PC-9 (cell line): Measurements from ENCODE around the gene ACSL1. TPM values are rescaled to one million over a fixed set of nuclear protein-coding genes. Genes with fewer than 3 reads are reported as not detected.

Experiments used
- BruUV-seq: library from RNA; stranded (reverse); fragments of 400-500 nt; replicated peaks from 2 replicates; lab custom pipeline; 2021; lab: Mats Ljungman, UMichigan
- CTCF ChIA-PET: fragments of 300-600 bp; sonication (Branson Sonifier 250); formaldehyde crosslinking; loops from one replicate; lab custom pipeline; 2022; ENCODE audit warnings: antibody characterized with exemption; lab: Charles Lee
- POLR2A ChIA-PET: fragments of 300-600 bp; sonication (Branson Sonifier 250); formaldehyde crosslinking; loops from one replicate; lab custom pipeline; 2022; ENCODE audit warnings: antibody characterized with exemption; ENCODE audit not compliant: unreplicated experiment; lab: Charles Lee
- DNase-seq, 2 experiments: peaks; one replicate each; pipeline versions ENCODE4 v3.0.0 to v3.0.0-alpha.2; 2015 to 2022; ENCODE audit warnings: mixed read lengths in 1 of 2
- H2AFZ ChIP-seq: fragments of 200-600 bp; sonication (generic); 2 replicates; pipeline ENCODE4 v1.8.1; 2017; ENCODE audit warnings: antibody characterized with exemption
- H3F3A ChIP-seq: fragments of 200-600 bp; sonication (generic); 2 replicates; pipeline ENCODE4 v1.8.1; 2017; ENCODE audit warnings: antibody characterized with exemption, mild to moderate bottlenecking, low read depth; ENCODE audit not compliant: insufficient read depth
- H3K27ac ChIP-seq: fragments of 200-600 bp; sonication (generic); 2 replicates; pipeline ENCODE4 v1.6.1; 2016; ENCODE audit warnings: mixed run types
- H3K27me3 ChIP-seq: fragments of 200-600 bp; sonication (generic); 2 replicates; pipeline ENCODE4 v1.6.1; 2016; ENCODE audit warnings: low read depth, mixed run types; ENCODE audit not compliant: insufficient read depth
- H3K36me3 ChIP-seq: fragments of 200-600 bp; sonication (generic); 2 replicates; pipeline ENCODE4 v1.6.1; 2016; ENCODE audit warnings: low read depth, mixed run types
- H3K4me1 ChIP-seq: fragments of 200-600 bp; sonication (generic); replicated peaks from 2 replicates; pipeline ENCODE4 v1.6.1; 2016; ENCODE audit warnings: mixed run types; ENCODE audit not compliant: insufficient read depth
- H3K4me2 ChIP-seq: fragments of 200-600 bp; sonication (generic); 2 replicates; pipeline ENCODE4 v1.6.1; 2017; ENCODE audit warnings: mixed run types
- H3K4me3 ChIP-seq: fragments of 200-600 bp; sonication (generic); 2 replicates; pipeline ENCODE4 v1.6.1; 2016; ENCODE audit warnings: mixed run types
- H3K79me2 ChIP-seq: fragments of 200-600 bp; sonication (generic); 2 replicates; pipeline ENCODE4 v1.6.1; 2017; ENCODE audit warnings: low read depth, mixed run types
- H3K9me2 ChIP-seq: fragments of 200-600 bp; sonication (generic); 2 replicates; pipeline ENCODE4 v1.8.1; 2017; ENCODE audit warnings: mild to moderate bottlenecking; ENCODE audit not compliant: insufficient read depth
- H3K9me3 ChIP-seq: fragments of 200-600 bp; sonication (generic); 2 replicates; pipeline ENCODE4 v1.8.1; 2016; ENCODE audit warnings: low read depth; ENCODE audit not compliant: insufficient read depth
- H4K20me1 ChIP-seq: fragments of 200-600 bp; sonication (generic); 2 replicates; pipeline ENCODE4 v1.8.1; 2017; ENCODE audit not compliant: insufficient read depth
- CTCF ChIP-seq: fragments of 200-600 bp; sonication (generic); conservative IDR thresholded peaks from 2 replicates; pipeline ENCODE4 v1.6.1; 2017; ENCODE audit warnings: mixed run types, antibody characterized with exemption, mild to moderate bottlenecking, moderate library complexity
- EZH2 ChIP-seq: fragments of 200-600 bp; sonication (generic); IDR thresholded peaks from 2 replicates; pipeline ENCODE4 v1.8.0; 2017; ENCODE audit warnings: antibody characterized with exemption, low read depth
- intact Hi-C: fragments of 100-400 bp; cut with micrococcal nuclease; formaldehyde crosslinking; loops from one replicate; pipeline ENCODE4 v1.10.0; 2022; ENCODE audit not compliant: unreplicated experiment
- total RNA-seq: library from RNA; stranded (reverse); gene quantifications from 2 replicates; pipeline ENCODE4 v1.2.3, GENCODE V29; 2021

Gene ACSL1
- total RNA-seq, 1 experiment from 2014 or later: 96.6 TPM

- Histone ChIP-seq H3K9me3 (no peaks in the 10 kb centered on the region), H3K27me3 (no peaks in the 10 kb centered on the region), H2AFZ (no peak overlapping the region), H3F3A (peaks cover 7% of the 10 kb centered on the region; the same call in 1 of the 2 replicates), H4K20me1 (no peaks in the 10 kb centered on the region), H3K36me3 (no peaks in the 10 kb centered on the region), H3K27ac (no peak overlapping the region), H3K79me2 (0 out of 2 replicates have a peak, but pooled peaks cover 5% of the 10 kb centered on the region), H3K9me2 (no peaks in the 10 kb centered on the region), H3K4me3 (no peak overlapping the region), H3K4me2 (no peak overlapping the region), H3K4me1 (peaks cover 20% of the 10 kb centered on the region)
- TF ChIP-seq EZH2 (no peak), CTCF (no peak)
- BruUV-seq: no TSS peak
- ChIA-PET POLR2A (no interaction called here), CTCF (no interaction called here)
- DNase-seq: no peak
- intact Hi-C loops: no loop called here
These were observed 28.9 kb downstream of the ACSL1 start for GRCh38 chr4:184796906-184797305.

- peaks cover 20% of the 10 kb centered on the region for H3K4me1 ChIP-seq
- no peaks in the 10 kb centered on the region for H3K36me3 ChIP-seq
- H3K27me3 ChIP-seq: no peaks in the 10 kb centered on the region
- H4K20me1 ChIP-seq: no peaks in the 10 kb centered on the region
- H3K9me3 ChIP-seq: no peaks in the 10 kb centered on the region
- POLR2A ChIA-PET: no interaction called here
- DNase-seq: no peak
- H3K9me2 ChIP-seq: no peaks in the 10 kb centered on the region
- no peak overlapping the region for H3K4me2 ChIP-seq
- CTCF ChIA-PET: no interaction called here
- H3K27ac ChIP-seq: no peak overlapping the region
- TF ChIP-seq EZH2 (no peak), CTCF (no peak)
- H2AFZ ChIP-seq: no peak overlapping the region
- BruUV-seq: no TSS peak
- H3K79me2 ChIP-seq: 0 out of 2 replicates have a peak, but pooled peaks cover 5% of the 10 kb centered on the region
- intact Hi-C loops: no loop called here
- H3K4me3 ChIP-seq: no peak overlapping the region
- peaks cover 7% of the 10 kb centered on the region; the same call in 1 of the 2 replicates for H3F3A ChIP-seq
These were observed 30.4 kb downstream of the ACSL1 start for GRCh38 chr4:184795214-184795844.

- H3K4me2 ChIP-seq: no peak overlapping the region
- no peak overlapping the region for H2AFZ ChIP-seq
- no peaks in the 10 kb centered on the region for H3K27me3 ChIP-seq
- 0 out of 2 replicates have a peak, but pooled peaks cover 5% of the 10 kb centered on the region for H3K79me2 ChIP-seq
- POLR2A ChIA-PET: no interaction called here
- no TSS peak for BruUV-seq
- H3K27ac ChIP-seq: no peak overlapping the region
- no peaks in the 10 kb centered on the region for H3K9me2 ChIP-seq
- intact Hi-C loops: no loop called here
- CTCF ChIA-PET: no interaction called here
- H4K20me1 ChIP-seq: no peaks in the 10 kb centered on the region
- no peak overlapping the region for H3K4me3 ChIP-seq
- no peaks in the 10 kb centered on the region for H3K36me3 ChIP-seq
- peaks cover 7% of the 10 kb centered on the region; the same call in 1 of the 2 replicates for H3F3A ChIP-seq
- peaks cover 20% of the 10 kb centered on the region for H3K4me1 ChIP-seq
- no peak for TF ChIP-seq CTCF
- TF ChIP-seq EZH2: no peak
- H3K9me3 ChIP-seq: no peaks in the 10 kb centered on the region
- no peak for DNase-seq
These were observed 31.3 kb downstream of the ACSL1 start for GRCh38 chr4:184794470-184794869.
